GM18858 (cell line): ENCODE results near the gene MAPK1.
"Not testable (repeated sequence)": the region's sequence is repeated elsewhere in the genome, so short reads cannot be mapped to it uniquely, and the experiment has no call there.

ENCODE experiments used
- ATAC-seq: cut with Tn5 transposase; IDR thresholded peaks from one replicate; pipeline ENCODE4 v1.9.1; 2021; ENCODE audit not compliant: unreplicated experiment

MAPK1 gene

GRCh38 chr22:21730535-21731308 lies 136.7 kb downstream of the MAPK1 start:
- ATAC-seq, result no peak

DNA sequence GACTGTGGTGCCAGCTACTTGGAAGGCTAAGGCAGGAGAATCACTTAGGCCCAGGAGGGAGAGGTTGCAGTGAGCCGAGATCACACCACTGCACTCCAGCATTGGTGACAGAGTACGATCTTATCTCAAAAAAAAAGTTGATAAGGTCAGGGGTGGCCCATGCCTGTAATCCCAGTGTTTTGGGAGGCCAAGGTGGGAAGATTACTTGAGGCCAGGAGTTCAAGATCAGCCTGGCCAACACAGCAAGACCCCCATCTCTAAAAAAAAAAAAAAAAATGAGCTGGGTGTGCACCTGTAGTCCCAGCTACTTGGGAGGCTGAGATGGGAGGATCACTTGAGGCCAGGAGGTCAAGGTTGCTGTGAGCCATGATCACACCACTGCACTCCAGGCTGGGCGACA lies 138.3 kb downstream of the MAPK1 start:
- not testable (repeated sequence) for ATAC-seq

- ATAC-seq, result no peak
Observed at GRCh38 chr22:21728270-21728669, 139.2 kb downstream of the MAPK1 start.

- ATAC-seq, result no peak
Observed at GRCh38 chr22:21727768-21728167, 139.7 kb downstream of the MAPK1 start.

DNA sequence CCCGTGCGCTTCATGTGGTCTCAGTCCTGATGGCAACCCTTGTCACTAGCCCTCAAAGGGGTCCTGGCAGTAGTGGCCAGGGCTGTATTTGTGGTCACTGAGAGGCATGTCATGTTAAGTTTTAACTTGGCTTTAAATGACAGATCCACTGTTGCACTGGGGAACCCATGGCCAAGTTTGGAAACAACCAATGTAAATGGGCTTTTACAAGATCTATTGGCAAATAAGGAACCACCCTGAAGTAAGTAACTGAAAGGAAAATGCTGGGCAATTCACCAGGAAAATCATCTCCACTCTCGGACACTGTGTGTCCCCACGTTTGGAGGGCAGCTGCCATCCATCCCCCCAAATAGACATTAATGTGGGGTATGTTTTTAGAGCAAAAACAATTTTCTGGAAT lies 140.3 kb downstream of the MAPK1 start:
- no peak for ATAC-seq

- no peak for ATAC-seq
Observed at GRCh38 chr22:21726650-21727049, 140.8 kb downstream of the MAPK1 start.

DNA sequence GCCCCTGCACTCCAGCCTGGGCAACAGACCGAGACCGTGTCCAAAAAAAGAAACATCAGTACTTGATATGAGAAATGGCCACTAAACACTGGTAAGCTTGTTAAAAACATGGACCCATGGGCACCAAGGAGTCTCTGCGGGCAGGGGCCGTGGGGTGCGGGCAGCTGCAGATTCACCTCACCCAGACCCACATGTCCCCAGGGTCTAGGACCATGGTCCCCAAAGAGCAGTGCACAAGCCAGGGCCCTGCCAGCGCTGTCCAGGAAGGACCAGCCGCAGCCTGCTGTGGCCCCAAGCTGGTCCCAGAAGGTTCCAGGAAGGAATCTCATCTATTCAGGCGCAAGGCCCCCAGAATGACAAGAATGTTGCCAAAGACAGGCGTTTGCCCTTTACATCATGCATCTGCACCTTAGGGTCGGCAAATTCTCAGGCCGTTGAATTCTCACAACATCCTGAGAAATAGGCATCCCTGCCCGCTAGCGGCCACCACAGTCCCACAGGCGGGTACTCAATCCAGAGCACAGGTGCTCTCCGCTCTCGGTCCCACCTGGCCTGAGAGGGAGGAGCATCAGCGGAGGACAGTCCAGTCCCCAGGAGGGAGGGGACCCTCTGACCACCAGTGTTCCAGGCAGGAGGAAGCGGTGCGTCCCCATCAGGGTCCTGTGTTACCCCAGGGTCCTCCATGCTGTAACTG lies 141.3 kb downstream of the MAPK1 start:
- no peak for ATAC-seq

DNA sequence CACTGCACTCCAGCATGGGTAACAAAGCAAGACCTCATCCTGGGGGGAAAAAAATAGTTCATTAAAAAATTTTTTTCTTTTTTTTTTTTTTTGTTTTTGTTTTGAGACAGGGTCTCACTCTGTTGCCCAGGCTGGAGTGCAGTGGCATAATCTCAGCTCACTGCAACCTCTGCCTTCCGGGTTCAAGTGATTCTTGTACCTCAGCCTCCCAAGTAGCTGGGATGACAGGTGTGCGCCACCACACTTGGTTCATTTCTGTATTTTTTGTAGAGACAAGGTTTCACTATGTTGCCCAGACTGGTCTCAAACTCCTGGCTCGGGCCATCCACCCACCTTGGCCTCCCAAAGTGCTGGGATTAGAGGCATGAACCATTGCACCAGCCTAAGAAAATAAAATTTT lies 142.9 kb downstream of the MAPK1 start:
- ATAC-seq, result not testable (repeated sequence)

DNA sequence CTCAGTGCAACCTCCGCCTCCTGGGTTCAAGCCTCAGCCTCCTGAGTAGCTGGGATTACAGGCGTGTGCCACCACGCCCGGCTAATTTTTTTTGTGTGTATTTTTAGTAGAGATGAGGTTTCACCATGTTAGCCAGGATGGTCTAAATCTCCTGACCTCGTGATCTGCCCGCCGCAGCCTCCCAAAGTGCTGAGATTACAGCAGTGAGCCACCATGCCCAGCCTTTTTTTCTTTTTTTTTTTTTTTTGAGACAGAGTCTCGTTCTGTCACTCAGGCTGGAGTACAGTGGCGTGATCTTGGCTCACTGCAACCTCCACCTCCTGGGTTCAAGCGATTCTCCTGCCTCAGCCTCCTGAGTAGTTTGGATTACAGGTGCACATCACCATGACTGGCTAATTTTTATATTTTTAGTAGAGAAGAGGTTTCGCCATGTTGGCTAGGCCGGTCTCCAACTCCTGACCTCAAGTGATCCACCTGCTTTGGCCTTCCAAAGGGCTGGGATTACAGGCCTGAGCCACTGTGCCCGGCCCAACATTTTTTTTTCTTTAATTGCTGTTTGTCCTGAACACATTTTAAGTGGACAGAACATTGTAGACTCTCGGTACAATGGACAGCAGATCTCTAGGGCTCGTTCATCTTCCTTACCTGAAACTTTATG lies 146.1 kb downstream of the MAPK1 start:
- not testable (repeated sequence) for ATAC-seq

- ATAC-seq, result not testable (repeated sequence)
Observed at GRCh38 chr22:21720191-21720859, 147.1 kb downstream of the MAPK1 start.

- ATAC-seq, result no peak
Observed at GRCh38 chr22:21719024-21719423, 148.4 kb downstream of the MAPK1 start.

- ATAC-seq, result no peak
Observed at GRCh38 chr22:21718499-21718898, 148.9 kb downstream of the MAPK1 start.

DNA sequence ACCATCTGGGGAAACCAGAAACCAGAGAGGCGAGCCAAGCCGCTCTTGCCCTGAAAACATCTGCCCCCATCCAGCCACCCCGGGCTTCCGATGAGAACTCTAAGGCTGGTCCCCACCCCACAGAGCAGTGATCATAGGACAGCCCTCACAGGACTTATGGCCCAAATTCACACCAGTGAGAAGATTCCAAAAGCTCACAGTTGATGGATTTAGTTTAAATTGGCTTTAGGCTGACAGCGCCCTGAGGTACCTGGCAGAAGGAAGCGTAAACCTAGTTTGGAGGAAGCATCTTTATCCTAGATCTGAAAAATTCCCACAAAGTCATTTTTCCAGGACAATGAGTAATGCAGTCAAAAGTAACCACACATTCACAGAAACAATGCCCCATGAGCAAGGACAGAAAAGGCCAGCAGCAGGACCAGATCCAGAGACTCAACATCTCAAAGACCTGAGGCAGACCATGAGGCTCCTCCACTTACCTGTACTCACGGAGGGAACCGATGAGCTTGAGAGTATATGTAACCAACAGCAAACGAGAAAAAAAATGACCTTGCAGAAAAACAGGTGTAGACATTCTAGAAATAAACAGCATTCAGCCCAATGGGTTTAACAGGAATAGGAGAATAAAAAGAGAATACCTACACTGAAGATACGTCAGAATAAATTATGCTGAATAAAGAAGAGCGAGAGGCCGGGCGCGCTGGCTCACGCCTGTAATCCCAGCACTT lies 150.9 kb downstream of the MAPK1 start:
- not testable (repeated sequence) for ATAC-seq

DNA sequence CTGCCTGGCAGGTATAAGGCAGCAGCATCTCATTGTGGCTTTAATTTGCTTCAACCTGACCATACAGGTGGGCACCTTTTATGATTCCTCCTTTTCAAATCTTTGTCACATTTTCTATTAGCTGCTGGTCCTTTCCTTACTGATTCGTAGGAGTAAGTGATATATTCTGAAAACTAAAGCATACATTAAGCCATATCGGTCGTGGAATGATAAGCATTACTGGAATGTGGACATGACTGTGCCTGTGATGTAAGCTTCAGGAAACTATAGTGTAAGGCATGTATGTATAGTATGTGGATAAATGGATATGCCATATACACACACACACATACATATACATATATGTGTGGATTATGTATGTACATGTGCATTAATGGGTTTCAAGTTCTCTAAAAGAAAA lies 152.7 kb downstream of the MAPK1 start:
- no peak for ATAC-seq

DNA sequence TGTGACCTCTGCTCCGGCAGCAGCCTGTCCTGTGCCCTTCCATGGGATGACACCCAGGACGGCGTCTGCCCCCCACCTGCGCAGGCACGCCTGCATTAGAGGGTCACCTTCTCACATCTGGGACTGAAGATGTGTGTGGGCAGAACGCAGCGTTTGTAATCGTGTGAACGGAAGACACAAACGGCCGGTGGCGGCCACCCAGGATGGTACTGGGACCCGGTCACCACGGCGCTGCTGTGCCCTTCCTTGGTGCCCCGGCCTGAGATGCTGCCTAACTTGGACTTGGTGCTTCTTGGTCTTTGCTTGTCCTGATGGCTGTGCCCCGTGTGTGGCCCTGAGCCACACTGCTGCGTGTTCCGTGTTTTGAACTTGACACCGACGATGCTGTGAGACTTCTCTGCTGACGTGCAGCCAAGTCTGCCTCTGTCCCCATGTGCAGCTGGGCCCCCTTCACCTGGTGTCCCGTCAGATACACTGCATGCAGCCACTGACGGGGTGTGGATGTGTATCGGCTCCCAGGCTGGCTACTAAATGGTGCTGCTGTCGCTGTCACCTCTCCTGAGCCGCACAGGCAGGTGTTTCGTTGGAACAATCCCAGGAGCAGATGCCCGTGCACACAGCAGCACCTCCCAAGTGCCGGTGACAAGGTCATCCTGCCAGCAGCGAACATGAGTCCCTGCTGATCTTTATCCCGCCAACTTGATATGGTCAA lies 153.2 kb downstream of the MAPK1 start:
- no peak for ATAC-seq

DNA sequence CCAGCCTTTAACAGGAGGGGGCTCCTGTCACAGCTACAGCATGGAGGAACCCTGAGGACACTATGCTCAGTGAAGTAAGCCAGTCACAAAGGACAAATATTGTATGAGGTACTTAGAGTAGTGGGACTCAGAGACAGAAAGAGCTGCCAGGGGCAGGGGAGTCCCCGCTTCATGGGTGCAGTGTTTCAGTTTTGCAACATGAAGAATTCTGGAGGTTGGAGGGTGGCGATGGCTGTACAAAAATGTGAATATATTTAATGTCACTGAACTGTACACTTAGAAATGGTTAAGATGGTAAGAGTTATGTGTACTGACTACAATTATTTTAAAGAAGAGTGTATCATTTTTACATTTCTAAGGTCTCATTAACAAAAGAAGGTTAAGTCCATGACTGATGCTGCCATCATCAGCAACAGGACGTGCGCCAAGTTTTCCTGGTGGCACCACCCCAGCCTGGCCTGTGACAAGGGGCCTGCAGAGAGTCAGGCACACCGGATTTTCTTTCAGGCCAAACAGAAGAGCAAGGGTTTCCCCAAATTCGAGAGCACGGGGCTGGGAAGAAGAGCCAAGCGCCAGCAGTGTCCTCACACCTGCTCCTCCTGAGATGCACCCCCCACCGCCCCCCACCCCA lies 153.9 kb downstream of the MAPK1 start:
- ATAC-seq, result no peak

- ATAC-seq, result no peak
Observed at GRCh38 chr22:21712751-21713427, 154.6 kb downstream of the MAPK1 start.

DNA sequence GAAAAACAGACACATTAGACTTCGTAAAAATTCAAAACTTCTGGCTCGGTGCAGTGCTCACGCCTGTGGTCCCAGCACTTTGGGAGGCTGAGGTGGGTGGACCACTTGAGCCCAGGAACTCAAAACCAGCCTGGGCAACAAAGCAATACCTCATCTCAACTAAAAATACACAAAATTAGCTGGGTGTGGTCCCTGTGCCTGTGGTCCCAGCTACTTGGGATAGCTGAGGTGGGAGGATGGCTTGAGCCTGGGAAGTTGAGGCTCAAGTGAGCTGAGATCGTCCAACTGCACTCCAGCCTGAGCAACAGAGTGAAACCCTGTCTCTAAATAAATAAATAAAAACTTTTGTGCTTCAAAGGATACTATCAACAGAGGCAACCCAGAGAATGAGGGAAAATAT lies 155.6 kb downstream of the MAPK1 start:
- ATAC-seq, result no peak

DNA sequence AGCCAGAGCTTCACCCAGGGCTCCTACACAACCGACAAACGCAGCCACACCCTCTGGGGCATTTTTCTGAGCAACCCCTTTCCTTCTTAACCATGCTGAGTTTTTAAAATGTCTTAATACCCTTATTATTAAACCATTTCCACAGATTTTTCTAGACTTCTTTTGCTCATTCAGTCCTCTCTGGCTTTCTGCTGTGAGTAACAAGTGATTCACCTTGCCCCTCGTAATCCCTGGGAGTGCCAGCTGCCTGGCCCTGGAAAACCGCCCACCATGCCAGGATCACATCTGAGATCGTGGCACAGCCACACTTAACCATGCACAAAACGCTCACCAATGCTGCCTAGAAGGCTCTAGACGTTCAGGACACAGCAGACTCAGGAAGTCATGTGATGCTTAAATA lies 157.3 kb downstream of the MAPK1 start:
- no peak for ATAC-seq
